Suprapubic skin (tissue), 4 donors: ENCODE measurements around the gene NENF.

Experiments used
- CTCF ChIP-seq, 2 donors: fragments of 200-600 bp in 1 of 2; fragments of 450-650 bp in 1 of 2; sonication (generic) in 1 of 2; IDR thresholded peaks; one replicate each; pipeline ENCODE4 v1.5.1; 2016 to 2019; ENCODE audit warnings: antibody characterized with exemption in 2 of 2, mild to moderate bottlenecking in 1 of 2, moderate library complexity in 1 of 2
- EP300 ChIP-seq: sonication (generic); formaldehyde crosslinking; IDR thresholded peaks from one replicate; pipeline ENCODE4 v1.6.1; 2017; ENCODE audit warnings: antibody characterized with exemption
- POLR2AphosphoS5 ChIP-seq, 3 donors: sonication (generic); formaldehyde crosslinking; IDR thresholded peaks; one replicate each; pipeline ENCODE4 v1.6.1; 2017; ENCODE audit warnings: antibody characterized with exemption in 3 of 3

GRCh38 chr1:212440419-212440818 is 7.7 kb downstream of the NENF start:
- no peak for TF ChIP-seq CTCF (IDR thresholded peaks at IDR 0.05)
- no peak for TF ChIP-seq EP300
- no peak for TF ChIP-seq POLR2AphosphoS5 (IDR thresholded peaks at IDR 0.05)
